Cardiac muscle cell (in vitro differentiated cells and primary cell): Measurements from ENCODE around the gene PPIL3. TPM values are rescaled to one million over a fixed set of nuclear protein-coding genes. Genes with fewer than 3 reads are reported as not detected.

Experiments used
- DNase-seq, 2 donors: peaks; one replicate each; pipeline versions ENCODE4 v3.0.0 to v3.0.0-alpha.2; 2010 to 2017; ENCODE audit warnings: low read depth in 1 of 2, low spot score in 1 of 2
- H3K27ac ChIP-seq: fragments of 200-600 bp; sonication (generic); 2 replicates; pipeline ENCODE4 v1.5.1; 2016
- H3K27me3 ChIP-seq: fragments of 200-600 bp; sonication (generic); 2 replicates; pipeline ENCODE4 v1.6.0; 2016; ENCODE audit warnings: control low read depth
- H3K36me3 ChIP-seq: fragments of 200-600 bp; sonication (generic); 2 replicates; pipeline ENCODE4 v1.5.1; 2016; ENCODE audit warnings: control low read depth
- H3K4me1 ChIP-seq: fragments of 200-600 bp; sonication (generic); 2 replicates; pipeline ENCODE4 v1.8.1; 2017; ENCODE audit warnings: low read depth, mild to moderate bottlenecking, mixed run types
- H3K4me3 ChIP-seq: fragments of 200-600 bp; sonication (generic); 2 replicates; pipeline ENCODE4 v1.5.1; 2016; ENCODE audit warnings: mild to moderate bottlenecking
- H3K9me3 ChIP-seq: fragments of 200-600 bp; sonication (generic); 2 replicates; pipeline ENCODE4 v1.5.1; 2017; ENCODE audit warnings: low read depth, mild to moderate bottlenecking, control low read depth
- polyA plus RNA-seq: library from polyadenylated mRNA; unstranded; fragments of >200 nt; fragmentation: Nextera tagmentation; extraction: Ambion mirVana; gene quantifications from 2 replicates; pipeline ENCODE4 v1.2.1, GENCODE V29; 2016
- total RNA-seq: library from RNA; depleted of rRNA; stranded (reverse); fragments of >200 nt; gene quantifications from 2 replicates; pipeline ENCODE4 v1.2.3, GENCODE V29; 2016
- TF ChIP-seq, protein P1 (sequence below): IDR thresholded peaks from 2 replicates; pipeline ENCODE4 v1.5.1; 2012; ENCODE audit warnings: low read depth, mild to moderate bottlenecking, low read length

Gene PPIL3
- total and polyA plus RNA-seq, 2 experiments from 2014 or later = 68.8 to 82.6 TPM

- peak overlapping the region; percentile 58 for H3K27ac ChIP-seq
- peaks cover 16% of the 10 kb centered on the region for H3K4me1 ChIP-seq
- TF ChIP-seq, protein P1, sequence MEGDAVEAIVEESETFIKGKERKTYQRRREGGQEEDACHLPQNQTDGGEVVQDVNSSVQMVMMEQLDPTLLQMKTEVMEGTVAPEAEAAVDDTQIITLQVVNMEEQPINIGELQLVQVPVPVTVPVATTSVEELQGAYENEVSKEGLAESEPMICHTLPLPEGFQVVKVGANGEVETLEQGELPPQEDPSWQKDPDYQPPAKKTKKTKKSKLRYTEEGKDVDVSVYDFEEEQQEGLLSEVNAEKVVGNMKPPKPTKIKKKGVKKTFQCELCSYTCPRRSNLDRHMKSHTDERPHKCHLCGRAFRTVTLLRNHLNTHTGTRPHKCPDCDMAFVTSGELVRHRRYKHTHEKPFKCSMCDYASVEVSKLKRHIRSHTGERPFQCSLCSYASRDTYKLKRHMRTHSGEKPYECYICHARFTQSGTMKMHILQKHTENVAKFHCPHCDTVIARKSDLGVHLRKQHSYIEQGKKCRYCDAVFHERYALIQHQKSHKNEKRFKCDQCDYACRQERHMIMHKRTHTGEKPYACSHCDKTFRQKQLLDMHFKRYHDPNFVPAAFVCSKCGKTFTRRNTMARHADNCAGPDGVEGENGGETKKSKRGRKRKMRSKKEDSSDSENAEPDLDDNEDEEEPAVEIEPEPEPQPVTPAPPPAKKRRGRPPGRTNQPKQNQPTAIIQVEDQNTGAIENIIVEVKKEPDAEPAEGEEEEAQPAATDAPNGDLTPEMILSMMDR = no peak
- no peak overlapping the region for H3K4me3 ChIP-seq
- peaks cover 53% of the 10 kb centered on the region for H3K36me3 ChIP-seq
- H3K9me3 ChIP-seq = no peaks in the 10 kb centered on the region
- H3K27me3 ChIP-seq = no peaks in the 10 kb centered on the region
- peak in 1 of 2 donors; percentile 51 for DNase-seq
These were observed 11.4 kb downstream of the PPIL3 start for GRCh38 chr2:200877443-200877842.

- Histone ChIP-seq H3K27me3 (no peaks in the 10 kb centered on the region), H3K27ac (no peak overlapping the region), H3K4me3 (no peak overlapping the region), H3K36me3 (peaks cover 42% of the 10 kb centered on the region), H3K4me1 (peaks cover 16% of the 10 kb centered on the region), H3K9me3 (no peaks in the 10 kb centered on the region)
- TF ChIP-seq, protein P1 = no peak
- DNase-seq = no peak
These were observed 15.3 kb downstream of the PPIL3 start for GRCh38 chr2:200873560-200873959.

DNA sequence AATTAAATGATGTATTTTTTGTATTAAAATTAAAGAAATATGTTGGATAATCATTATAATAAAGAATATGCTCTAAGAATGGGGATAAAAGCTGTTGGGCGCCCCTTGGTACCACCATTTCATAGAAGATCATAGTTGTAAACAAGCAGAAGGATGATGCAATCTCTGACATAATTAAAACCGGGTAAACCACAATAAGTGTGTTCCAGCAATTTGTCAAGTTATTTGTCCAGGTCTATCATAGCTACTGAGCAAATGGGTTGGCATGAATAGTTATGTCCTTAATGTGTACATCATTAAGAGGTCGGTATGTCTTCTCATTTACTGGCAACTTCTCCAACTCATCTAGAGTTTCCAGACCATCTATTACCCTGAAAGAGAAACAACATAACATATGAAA lies 17.7 kb downstream of the PPIL3 start:
- TF ChIP-seq, protein P1 = no peak
- H3K9me3 ChIP-seq = no peaks in the 10 kb centered on the region

GRCh38 chr2:200869014-200869413 lies 19.9 kb downstream of the PPIL3 start:
- DNase-seq = no peak
- Histone ChIP-seq H3K4me3 (no peak overlapping the region), H3K4me1 (peaks cover 7% of the 10 kb centered on the region), H3K36me3 (peaks cover 17% of the 10 kb centered on the region), H3K27me3 (no peaks in the 10 kb centered on the region), H3K27ac (no peak overlapping the region), H3K9me3 (no peaks in the 10 kb centered on the region)
- TF ChIP-seq, protein P1 = no peak

More for the DNA sequence above, 17.7 kb downstream of the PPIL3 start:
- no peak for DNase-seq
- Histone ChIP-seq H3K36me3 (peaks cover 35% of the 10 kb centered on the region), H3K27me3 (no peaks in the 10 kb centered on the region), H3K27ac (no peak overlapping the region), H3K4me1 (no peaks in the 10 kb centered on the region), H3K4me3 (no peak overlapping the region)

- Histone ChIP-seq H3K4me3 (peak within 1 kb of the TSS; percentile 65), H3K27me3 (no peaks in the 10 kb centered on the region), H3K27ac (peak within 1 kb of the TSS; percentile 99), H3K36me3 (peaks cover 19% of the 10 kb centered on the region), H3K4me1 (peaks cover 31% of the 10 kb centered on the region), H3K9me3 (no peaks in the 10 kb centered on the region)
- TF ChIP-seq, protein P1 = no peak
- DNase-seq = peak; percentile 93 to 95
These were observed 24.5 kb downstream of the PPIL3 start, which contains the start of gene CLK1 for GRCh38 chr2:200864176-200865034. Gene CLK1 (minus strand): TSS chr2:200864658. CDS start chr2:200861862, 2,796 bp downstream.
